Left renal cortex interstitium (tissue), 4 donors: ENCODE results near the gene DHFR2. TPM values are rescaled to one million over a fixed set of nuclear protein-coding genes. Genes with fewer than 3 reads are reported as not detected.

Experiments used
- DNase-seq, 4 donors: peaks; one replicate each; pipeline ENCODE4 v3.0.0-alpha.2; 2013; ENCODE audit warnings: low read depth in 4 of 4, low spot score in 2 of 4, missing footprints in 1 of 4
- polyA plus RNA-seq, 4 donors: library from polyadenylated mRNA; unstranded; fragments of 120-200 nt; gene quantifications; one replicate each; pipeline ENCODE4 v1.2.1, GENCODE V29; 2013; ENCODE audit not compliant: insufficient read length in 4 of 4

Gene DHFR2
- polyA plus RNA-seq, 4 donors, result 10.5 to 12.5 (median 11.3) TPM

- DNase-seq, result no peak
Measured at GRCh38 chr3:94011233-94011711, 51.4 kb downstream of the DHFR2 start.

GRCh38 chr3:94009608-94010007, 53.1 kb downstream of the DHFR2 start:
- DNase-seq, result no peak

GRCh38 chr3:94008253-94008652, 54.5 kb downstream of the DHFR2 start:
- no peak for DNase-seq

Other genes starting within 250 kb of the DHFR2 start
- gene PROS1, start 89.0 kb downstream of the DHFR2 start, polyA plus RNA-seq, result 10 to 100 TPM; 31.6 to 42.7 (median 38.8) TPM
- gene ARL13B, start 82.8 kb downstream of the DHFR2 start, polyA plus RNA-seq, result 10 to 100 TPM; 18.0 to 21.6 (median 19.0) TPM
- under 1 TPM; 0.26 to 0.38 (median 0.35) TPM for gene STX19, start 34.3 kb downstream of the DHFR2 start, polyA plus RNA-seq
- 10 to 100 TPM; 10.9 to 13.9 (median 12.8) TPM for gene NSUN3, start 145 bp upstream of the DHFR2 start, polyA plus RNA-seq